ENCODE results near the gene YWHAB. TPM values are rescaled to one million over a fixed set of nuclear protein-coding genes. Genes with fewer than 3 reads are reported as not detected.

Gene YWHAB
- total and polyA plus RNA-seq, 10 of the 15 experiments (the other 5 are each of a cell fraction or from before 2014, with no cell fraction given) = 63.5 to 323 (median 144) TPM

GRCh38 chr20:44942264-44942973 lies 56.9 kb downstream of the YWHAB start:
- TF ChIP-seq RAD21 (IDR thresholded peaks at IDR 0.05; ENCODE audit: insufficient read depth, low read depth, low read length) (0 out of 2 replicates have a peak, but pooled peaks have one; percentile 6), SMAD1 (IDR thresholded peaks at IDR 0.05; ENCODE audit: low read depth, partially characterized antibody) (no peak)
- H3K4me3 ChIP-seq = no peak overlapping the region
- no peak overlapping the region for H2AFZ ChIP-seq (ENCODE audit: control insufficient read depth, low read depth, low read length)
- WGBS (ENCODE audit: insufficient coverage, insufficient replicate concordance, low lambda C conversion rate, missing lambda C conversion rate) = 84% methylated on average over 4 of the region's 4 CpGs
- ChIA-PET RAD21 (ENCODE audit: unreplicated experiment) (no interaction called here), SMC1A (ENCODE audit: uncharacterized antibody, unreplicated experiment) (interaction anchor here (1.3 to 1.9 kb wide), 3 partner anchors 9 to 11 kb away, joined by 4 to 6 read pairs (median 6); no protein-coding TSS in a partner anchor), POLR2A (no interaction called here), CTCF (interaction anchor here (0.6 to 2.5 kb wide), 3 partner anchors 11 to 29 kb away, joined by 3 to 7 read pairs (median 7); no protein-coding TSS in a partner anchor)
- DNase-seq (ENCODE audit: low read depth, low spot score) (no peak), ATAC-seq (no peak), FAIRE-seq (no peak)
- TSS peak; percentile 32 for BruUV-seq (replicated peaks)
- intact Hi-C loops (cut with micrococcal nuclease; ENCODE audit: unreplicated experiment) = no loop called here
- no peaks in the 10 kb centered on the region for H3K9me3 ChIP-seq (replicated peaks; ENCODE audit: control insufficient read depth, insufficient read depth, low read length)
- H4K20me1 ChIP-seq (ENCODE audit: control insufficient read depth, insufficient read depth) = no peaks in the 10 kb centered on the region
- no peak overlapping the region for H3K27ac ChIP-seq (ENCODE audit: control insufficient read depth, insufficient read depth)
- H3K9ac ChIP-seq (ENCODE audit: control insufficient read depth, insufficient read depth, low read length) = no peak overlapping the region
- no peaks in the 10 kb centered on the region for H3K27me3 ChIP-seq (replicated peaks in 1 of 2; ENCODE audit: control insufficient read depth in 2 of 2, insufficient read depth in 2 of 2, low read length in 1 of 2)
- H3K4me1 ChIP-seq (ENCODE audit: control insufficient read depth, insufficient read depth, low read length) = no peaks in the 10 kb centered on the region
- no peak overlapping the region for H3K4me2 ChIP-seq (ENCODE audit: control insufficient read depth, insufficient read depth)
- H3K36me3 ChIP-seq (ENCODE audit: control insufficient read depth in 2 of 2, insufficient read depth in 2 of 2, low read length in 1 of 2) = peaks cover 17 to 33% of the 10 kb centered on the region in 2 experiments
- no peaks in the 10 kb centered on the region for H3K79me2 ChIP-seq (ENCODE audit: control insufficient read depth, insufficient read depth, low read length)
- in situ Hi-C loops (cut with MboI) = no loop called here

GRCh38 chr20:44943828-44944227 lies 58.3 kb downstream of the YWHAB start:
- POLR2A ChIA-PET = no interaction called here
- Histone ChIP-seq H3K27ac (ENCODE audit: control insufficient read depth, insufficient read depth) (no peak overlapping the region), H2AFZ (ENCODE audit: control insufficient read depth, low read depth, low read length) (no peak overlapping the region), H3K9ac (ENCODE audit: control insufficient read depth, insufficient read depth, low read length) (no peak overlapping the region), H3K9me3 (replicated peaks; ENCODE audit: control insufficient read depth, insufficient read depth, low read length) (no peaks in the 10 kb centered on the region), H3K4me1 (ENCODE audit: control insufficient read depth, insufficient read depth, low read length) (no peaks in the 10 kb centered on the region), H3K4me2 (ENCODE audit: control insufficient read depth, insufficient read depth) (no peak overlapping the region), H3K36me3 (ENCODE audit: control insufficient read depth in 2 of 2, insufficient read depth in 2 of 2, low read length in 1 of 2) (peaks cover 16 to 42% of the 10 kb centered on the region in 2 experiments), H3K27me3 (replicated peaks in 1 of 2; ENCODE audit: control insufficient read depth in 2 of 2, insufficient read depth in 2 of 2, low read length in 1 of 2) (no peaks in the 10 kb centered on the region), H3K79me2 (ENCODE audit: control insufficient read depth, insufficient read depth, low read length) (no peaks in the 10 kb centered on the region), H4K20me1 (ENCODE audit: control insufficient read depth, insufficient read depth) (no peaks in the 10 kb centered on the region), H3K4me3 (no peak overlapping the region)
- DNase-seq (ENCODE audit: low read depth, low spot score) (no peak), ATAC-seq (no peak), FAIRE-seq (no peak)
- 94% methylated on average over 4 of the region's 4 CpGs for whole genome bisulfite sequencing (ENCODE audit: insufficient coverage, insufficient replicate concordance, low lambda C conversion rate, missing lambda C conversion rate)
- BruUV-seq (replicated peaks) = no TSS peak
- in situ Hi-C loops (cut with MboI) (no loop called here), intact Hi-C loops (cut with micrococcal nuclease; ENCODE audit: unreplicated experiment) (no loop called here)
- RAD21 ChIA-PET (ENCODE audit: unreplicated experiment) = no interaction called here
- SMC1A ChIA-PET (ENCODE audit: uncharacterized antibody, unreplicated experiment) = interaction anchor here (1.3 kb wide), 1 partner anchor 8 kb away, joined by 6 read pairs; no protein-coding TSS in a partner anchor
- CTCF ChIA-PET = interaction anchor here (2.5 kb wide), 1 partner anchor 10 kb away, joined by 7 read pairs; no protein-coding TSS in a partner anchor
- TF ChIP-seq BMI1 (IDR thresholded peaks at IDR 0.05; ENCODE audit: borderline replicate concordance) (no peak), NFYA (IDR thresholded peaks at IDR 0.05; ENCODE audit: borderline replicate concordance, low read depth, low read length) (no peak), SMC3 (IDR thresholded peaks at IDR 0.05; ENCODE audit: borderline replicate concordance, low read length) (no peak), RBBP5 (conservative IDR thresholded peaks at IDR 0.05) (no peak), BCL3 (IDR thresholded peaks at IDR 0.05; ENCODE audit: borderline replicate concordance, insufficient read depth, low read depth, low read length, poor library complexity, severe bottlenecking) (no peak), SKIL (IDR thresholded peaks at IDR 0.05; ENCODE audit: low read depth, poor library complexity, severe bottlenecking) (no peak), PML (IDR thresholded peaks at IDR 0.05; ENCODE audit: low read length) (no peak), ZNF24 (IDR thresholded peaks at IDR 0.05) (no peak), CHD2 (IDR thresholded peaks at IDR 0.05; ENCODE audit: borderline replicate concordance, low read depth, low read length) (no peak)
